Adrenal gland (tissue), 12 donors: ENCODE results near the gene ARHGEF26. TPM values are rescaled to one million over a fixed set of nuclear protein-coding genes. Genes with fewer than 3 reads are reported as not detected.

ENCODE experiments used
- DNase-seq, 7 donors: peaks; one replicate each; pipeline ENCODE4 v3.0.0-alpha.2; 2019 to 2020
- H3K27ac ChIP-seq, 5 donors: fragments of 200-600 bp; sonication (generic) in 4 of 5; 1 replicate in 3 of 5; 2 replicates in 2 of 5; pipeline versions ENCODE4 v1.5.1 to v1.8.0; 2016 to 2020; ENCODE audit warnings: mild to moderate bottlenecking in 1 of 5
- H3K27me3 ChIP-seq: fragments of 200-600 bp; 2 replicates; pipeline ENCODE4 v1.8.0; 2021
- H3K36me3 ChIP-seq, 2 donors: fragments of 200-600 bp; replicated peaks in 1 of 2; 1 replicate in 1 of 2; 2 replicates in 1 of 2; pipeline versions ENCODE4 v1.5.1 to v1.8.0; 2018 to 2022
- H3K4me1 ChIP-seq, 2 donors: fragments of 200-600 bp; replicated peaks in 1 of 2; 1 replicate in 1 of 2; 2 replicates in 1 of 2; pipeline versions ENCODE4 v1.5.1 to v1.8.0; 2018 to 2021
- H3K4me3 ChIP-seq, 4 donors: fragments of 200-600 bp; sonication (generic) in 3 of 4; one replicate each; pipeline ENCODE4 v1.5.1; 2016 to 2018
- H3K9me3 ChIP-seq, 3 donors: fragments of 200-600 bp; sonication (generic) in 1 of 3; replicated peaks in 1 of 3; 1 replicate in 2 of 3; 2 replicates in 1 of 3; pipeline versions ENCODE4 v1.5.1 to v1.8.0; 2016 to 2021
- POLR2A ChIP-seq, 2 donors: fragments of 450-650 bp; IDR thresholded peaks; one replicate each; pipeline ENCODE4 v1.6.1; 2017; ENCODE audit warnings: antibody characterized with exemption in 2 of 2, mild to moderate bottlenecking in 2 of 2, moderate library complexity in 1 of 2
- WGBS, 4 donors: extraction: QIAGEN DNeasy Blood & Tissue Kit in 2 of 4; methylation state at CpG; one replicate each; pipeline versions ENCODE4 v1.1.5 to v1.1.7; 2013 to 2017; 5-methylcytosine and 5-hydroxymethylcytosine counted together
- intact Hi-C, 2 donors: fragments of 100-400 bp; cut with DNase I; formaldehyde crosslinking; loops; one replicate each; pipeline versions ENCODE4 v1.14.1 to v1.15.0; 2022 to 2023
- polyA plus RNA-seq, 3 donors: library from polyadenylated mRNA; stranded (reverse); fragments of 200-250 nt in 2 of 3; fragments of 350-450 nt in 1 of 3; fragmentation: Illumina TruSeq in 1 of 3; extraction: RNeasy Lipid Tissue Mini Kit (QIAGEN cat#74804) in 1 of 3; gene quantifications; one replicate each; pipeline ENCODE4 v1.2.3, GENCODE V29; 2013 to 2014
- total RNA-seq, 9 donors: library from RNA; depleted of rRNA in 4 of 9; stranded (reverse); fragments of >200 nt in 4 of 9; fragments of 120-200 nt in 1 of 9; fragmentation: NEBNext Ultra II Directional in 1 of 9; extraction: Animal tissue kit (Norgen Biotek cat#: 25700) in 1 of 9; gene quantifications; one replicate each; pipeline versions ENCODE4 v1.1.0 to v1.2.4, GENCODE V29; 2013 to 2023
- TF ChIP-seq, protein P1 (sequence below), 6 experiments: fragments of 450-650 bp in 4 of 6; fragments of 200-600 bp in 2 of 6; sonication (generic) in 1 of 6; IDR thresholded peaks; 1 replicate in 5 of 6; 2 replicates in 1 of 6; pipeline versions ENCODE4 v1.5.1 to v1.8.0; 2016 to 2021; ENCODE audit warnings: antibody characterized with exemption in 6 of 6, mild to moderate bottlenecking in 2 of 6, moderate library complexity in 1 of 6
- donor health status: healthy with polysubstance abuse.
- donor health status: Bipolar disorder and iron deficiency.
- donor health status: DM: yes; HTN: yes; CAD: no.
- donor health status: DM: no; HTN: no; CAD: no.
- donor health status: DM: no; HTN: no; CAD: no.
- donor health status: DM: yes; HTN: yes; CAD: no.

ARHGEF26 gene
- total and polyA plus RNA-seq, 12 donors: 1.4 to 9.9 (median 3.8) TPM

DNA sequence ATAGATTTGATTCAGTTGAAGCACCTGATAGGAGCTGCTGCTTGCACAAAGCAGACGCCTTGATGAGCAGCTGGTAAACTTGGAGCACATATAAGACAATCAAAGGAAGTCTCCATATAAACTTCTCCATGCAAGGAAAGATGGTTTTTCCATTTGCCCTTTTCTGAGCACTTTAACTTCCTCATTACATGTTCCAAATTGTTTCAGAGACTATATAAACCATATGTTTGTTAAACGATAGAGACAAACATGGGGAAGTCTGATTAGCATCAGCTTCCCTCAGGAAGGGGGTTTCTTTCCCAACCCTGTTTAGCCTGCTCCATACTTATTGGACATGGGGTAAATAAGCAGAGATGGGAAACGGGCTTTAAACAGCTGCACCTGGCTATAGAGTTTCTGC is 115.1 kb downstream of the ARHGEF26 start:
- no peak overlapping the region for H3K27ac ChIP-seq
- no peaks in the 10 kb centered on the region for H3K9me3 ChIP-seq
- intact Hi-C loops: no loop called here
- H3K27me3 ChIP-seq: no peaks in the 10 kb centered on the region
- no peaks in the 10 kb centered on the region for H3K4me1 ChIP-seq
- WGBS, 4 donors: 54 to 73% (median 61%) methylated on average over 3 of the region's 3 CpGs
- H3K36me3 ChIP-seq: no peaks in the 10 kb centered on the region
- DNase-seq: no peak
- no peak overlapping the region for H3K4me3 ChIP-seq
- TF ChIP-seq, protein P1, sequence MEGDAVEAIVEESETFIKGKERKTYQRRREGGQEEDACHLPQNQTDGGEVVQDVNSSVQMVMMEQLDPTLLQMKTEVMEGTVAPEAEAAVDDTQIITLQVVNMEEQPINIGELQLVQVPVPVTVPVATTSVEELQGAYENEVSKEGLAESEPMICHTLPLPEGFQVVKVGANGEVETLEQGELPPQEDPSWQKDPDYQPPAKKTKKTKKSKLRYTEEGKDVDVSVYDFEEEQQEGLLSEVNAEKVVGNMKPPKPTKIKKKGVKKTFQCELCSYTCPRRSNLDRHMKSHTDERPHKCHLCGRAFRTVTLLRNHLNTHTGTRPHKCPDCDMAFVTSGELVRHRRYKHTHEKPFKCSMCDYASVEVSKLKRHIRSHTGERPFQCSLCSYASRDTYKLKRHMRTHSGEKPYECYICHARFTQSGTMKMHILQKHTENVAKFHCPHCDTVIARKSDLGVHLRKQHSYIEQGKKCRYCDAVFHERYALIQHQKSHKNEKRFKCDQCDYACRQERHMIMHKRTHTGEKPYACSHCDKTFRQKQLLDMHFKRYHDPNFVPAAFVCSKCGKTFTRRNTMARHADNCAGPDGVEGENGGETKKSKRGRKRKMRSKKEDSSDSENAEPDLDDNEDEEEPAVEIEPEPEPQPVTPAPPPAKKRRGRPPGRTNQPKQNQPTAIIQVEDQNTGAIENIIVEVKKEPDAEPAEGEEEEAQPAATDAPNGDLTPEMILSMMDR (IDR thresholded peaks at IDR 0.05): no peak
- TF ChIP-seq POLR2A (IDR thresholded peaks at IDR 0.05): no peak

DNA sequence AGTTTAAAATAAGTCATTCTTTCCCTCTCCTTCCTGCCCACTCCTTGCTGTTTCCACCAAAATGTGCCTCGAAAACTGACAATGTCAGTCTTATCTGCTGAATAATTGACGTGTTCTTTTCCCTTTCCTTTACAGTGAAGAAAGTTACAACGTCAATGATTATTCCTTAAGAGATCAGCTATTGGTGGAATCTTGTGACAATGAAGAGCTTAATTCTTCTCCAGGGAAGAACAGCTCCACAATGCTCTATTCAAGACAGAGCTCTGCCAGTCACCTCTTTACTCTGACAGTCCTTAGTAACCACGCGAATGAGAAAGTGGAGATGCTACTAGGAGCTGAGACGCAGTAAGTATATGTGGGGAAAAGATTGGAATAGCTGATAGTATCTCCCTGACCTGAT is 119.0 kb downstream of the ARHGEF26 start:
- no peaks in the 10 kb centered on the region for H3K9me3 ChIP-seq
- intact Hi-C loops: no loop called here
- WGBS, 4 donors: 83 to 87% (median 86%) methylated on average over 6 of the region's 6 CpGs
- H3K36me3 ChIP-seq: no peaks in the 10 kb centered on the region
- no peak overlapping the region for H3K27ac ChIP-seq
- peaks cover 0 to 6% of the 10 kb centered on the region in 2 donors for H3K4me1 ChIP-seq
- TF ChIP-seq, protein P1 (IDR thresholded peaks at IDR 0.05): no peak
- TF ChIP-seq POLR2A (IDR thresholded peaks at IDR 0.05): no peak
- no peak overlapping the region for H3K4me3 ChIP-seq
- DNase-seq: no peak
- no peaks in the 10 kb centered on the region for H3K27me3 ChIP-seq

- WGBS, 4 donors: 67 to 79% (median 72%) methylated on average over 5 of the region's 5 CpGs
- Histone ChIP-seq H3K4me1 (peaks cover 0 to 6% of the 10 kb centered on the region in 2 donors), H3K9me3 (no peaks in the 10 kb centered on the region)
Measured at GRCh38 chr3:154241496-154241895, 120.3 kb downstream of the ARHGEF26 start.

GRCh38 chr3:154242766-154243165 is 121.6 kb downstream of the ARHGEF26 start:
- TF ChIP-seq POLR2A (IDR thresholded peaks at IDR 0.05): no peak
- TF ChIP-seq, protein P1 (IDR thresholded peaks at IDR 0.05): no peak
- Histone ChIP-seq H3K36me3 (no peaks in the 10 kb centered on the region), H3K9me3 (no peaks in the 10 kb centered on the region), H3K27me3 (no peaks in the 10 kb centered on the region), H3K4me3 (no peak overlapping the region), H3K27ac (peak overlapping the region in 2 of 5 donors; percentile 34 to 50), H3K4me1 (peaks cover 0 to 6% of the 10 kb centered on the region in 2 donors)
- DNase-seq: no peak
- 79 to 92% (median 85%) methylated on average over 3 to 4 of the region's 4 CpGs for WGBS, 4 donors
- intact Hi-C loops: no loop called here

More at GRCh38 chr3:154241496-154241895, 120.3 kb downstream of the ARHGEF26 start:
- TF ChIP-seq POLR2A (IDR thresholded peaks at IDR 0.05): no peak
- TF ChIP-seq, protein P1 (IDR thresholded peaks at IDR 0.05): no peak
- Histone ChIP-seq H3K36me3 (no peaks in the 10 kb centered on the region), H3K27ac (no peak overlapping the region), H3K4me3 (no peak overlapping the region), H3K27me3 (no peaks in the 10 kb centered on the region)
- intact Hi-C loops: no loop called here
- DNase-seq: no peak
